Stimulated activated CD4-positive, alpha-beta T cell treated with anti-CD3 and anti-CD28 coated beads, Interleukin-1b, Interleukin-23, amount 100 ng/mL, for 48 hours (primary cell): ENCODE data around the gene MAN1B1.
A peak's percentile ranks its signal among the peaks of the same experiment; 100 is the strongest.

ENCODE experiments used
- DNase-seq: peaks from one replicate; pipeline ENCODE4 v3.0.0-alpha.2; 2020

MAN1B1 gene

GRCh38 chr9:137148242-137148641 lies 61.5 kb downstream of the MAN1B1 start:
- no peak for DNase-seq

- no peak for DNase-seq
These were observed 61.9 kb downstream of the MAN1B1 start for GRCh38 chr9:137148661-137149060.

- no peak for DNase-seq
These were observed 62.6 kb downstream of the MAN1B1 start for GRCh38 chr9:137149363-137149762.

- DNase-seq, result no peak
These were observed 63.3 kb downstream of the MAN1B1 start for GRCh38 chr9:137149942-137150616.

- peak; percentile 87 for DNase-seq
These were observed 64.1 kb downstream of the MAN1B1 start for GRCh38 chr9:137150617-137151457.

- no peak for DNase-seq
These were observed 66.1 kb downstream of the MAN1B1 start for GRCh38 chr9:137152844-137153405.

- DNase-seq, result peak; percentile 68
These were observed 70.0 kb downstream of the MAN1B1 start for GRCh38 chr9:137156567-137157375.

- DNase-seq, result no peak
These were observed 71.0 kb downstream of the MAN1B1 start for GRCh38 chr9:137157618-137158415.

- DNase-seq, result no peak
These were observed 71.8 kb downstream of the MAN1B1 start for GRCh38 chr9:137158625-137159024.
